Sigmoid colon (tissue), 7 donors: ENCODE measurements around the gene ELMO3. TPM values are rescaled to one million over a fixed set of nuclear protein-coding genes. Genes with fewer than 3 reads are reported as not detected.

Experiments
- DNase-seq: peaks from one replicate; pipeline ENCODE4 v3.0.0-alpha.2; 2019
- H3K27ac ChIP-seq, 4 donors: fragments of 200-600 bp; sonication (generic); one replicate each; pipeline ENCODE4 v1.5.1; 2016 to 2019; ENCODE audit warnings: mild to moderate bottlenecking in 1 of 4
- H3K27me3 ChIP-seq, 3 donors: fragments of 200-600 bp; sonication (generic); one replicate each; pipeline ENCODE4 v1.5.1; 2019; ENCODE audit warnings: mild to moderate bottlenecking in 1 of 3
- H3K36me3 ChIP-seq, 4 donors: fragments of 200-600 bp; sonication (generic); one replicate each; pipeline ENCODE4 v1.5.1; 2016 to 2019
- H3K4me1 ChIP-seq, 4 donors: fragments of 200-600 bp; sonication (generic); one replicate each; pipeline ENCODE4 v1.5.1; 2017 to 2019
- H3K4me3 ChIP-seq, 4 donors: fragments of 200-600 bp; sonication (generic); one replicate each; pipeline ENCODE4 v1.5.1; 2017 to 2019; ENCODE audit warnings: mild to moderate bottlenecking in 2 of 4, moderate library complexity in 1 of 4
- H3K9me3 ChIP-seq, 4 donors: fragments of 200-600 bp in 3 of 4; sonication (generic) in 3 of 4; one replicate each; pipeline versions ENCODE4 v1.5.1 to v1.6.1; 2013 to 2019
- EP300 ChIP-seq, 4 donors: sonication (generic); formaldehyde crosslinking; IDR thresholded peaks; one replicate each; pipeline ENCODE4 v1.6.1; 2017; ENCODE audit warnings: antibody characterized with exemption in 4 of 4
- POLR2A ChIP-seq, 2 donors: fragments of 450-650 bp; IDR thresholded peaks; one replicate each; pipeline ENCODE4 v1.6.1; 2016; ENCODE audit warnings: antibody characterized with exemption in 2 of 2, mild to moderate bottlenecking in 2 of 2, moderate library complexity in 2 of 2
- POLR2AphosphoS5 ChIP-seq, 4 donors: sonication (generic); formaldehyde crosslinking; IDR thresholded peaks; one replicate each; pipeline ENCODE4 v1.6.1; 2017; ENCODE audit warnings: antibody characterized with exemption in 4 of 4
- WGBS, 2 donors: extraction: QIAGEN DNeasy Blood & Tissue Kit; methylation state at CpG; one replicate each; pipeline ENCODE4 v1.1.7; 2013; 5-methylcytosine and 5-hydroxymethylcytosine counted together
- intact Hi-C: fragments of 100-400 bp; cut with DNase I; formaldehyde crosslinking; loops from one replicate; pipeline ENCODE4 v1.15.1; 2023
- polyA plus RNA-seq, 3 donors: library from polyadenylated mRNA; stranded (reverse); fragments of 200-250 nt; gene quantifications; one replicate each; pipeline ENCODE4 v1.2.3, GENCODE V29; 2013
- small RNA-seq, 3 donors: library from RNA; depleted of rRNA; stranded (forward); fragments of <200 nt; gene quantifications; one replicate each; pipeline ENCODE3, GENCODE V24; 2016
- total RNA-seq, 4 donors: library from RNA; depleted of rRNA; stranded (reverse); fragments of >200 nt; gene quantifications; one replicate each; pipeline ENCODE4 v1.1.0, GENCODE V29; 2016
- TF ChIP-seq, protein P1 (sequence below), 4 experiments: fragments of 450-650 bp in 3 of 4; fragments of 200-600 bp in 1 of 4; IDR thresholded peaks; one replicate each; pipeline ENCODE4 v1.5.1; 2016 to 2019; ENCODE audit warnings: antibody characterized with exemption in 4 of 4, mild to moderate bottlenecking in 3 of 4, moderate library complexity in 2 of 4
- donor health status: healthy with polysubstance abuse.
- donor health status: Bipolar disorder and iron deficiency.
- donor health status: healthy.

ELMO3 gene
- total and polyA plus RNA-seq, 7 donors, result 0.14 to 41.8 (median 1.7) TPM

DNA sequence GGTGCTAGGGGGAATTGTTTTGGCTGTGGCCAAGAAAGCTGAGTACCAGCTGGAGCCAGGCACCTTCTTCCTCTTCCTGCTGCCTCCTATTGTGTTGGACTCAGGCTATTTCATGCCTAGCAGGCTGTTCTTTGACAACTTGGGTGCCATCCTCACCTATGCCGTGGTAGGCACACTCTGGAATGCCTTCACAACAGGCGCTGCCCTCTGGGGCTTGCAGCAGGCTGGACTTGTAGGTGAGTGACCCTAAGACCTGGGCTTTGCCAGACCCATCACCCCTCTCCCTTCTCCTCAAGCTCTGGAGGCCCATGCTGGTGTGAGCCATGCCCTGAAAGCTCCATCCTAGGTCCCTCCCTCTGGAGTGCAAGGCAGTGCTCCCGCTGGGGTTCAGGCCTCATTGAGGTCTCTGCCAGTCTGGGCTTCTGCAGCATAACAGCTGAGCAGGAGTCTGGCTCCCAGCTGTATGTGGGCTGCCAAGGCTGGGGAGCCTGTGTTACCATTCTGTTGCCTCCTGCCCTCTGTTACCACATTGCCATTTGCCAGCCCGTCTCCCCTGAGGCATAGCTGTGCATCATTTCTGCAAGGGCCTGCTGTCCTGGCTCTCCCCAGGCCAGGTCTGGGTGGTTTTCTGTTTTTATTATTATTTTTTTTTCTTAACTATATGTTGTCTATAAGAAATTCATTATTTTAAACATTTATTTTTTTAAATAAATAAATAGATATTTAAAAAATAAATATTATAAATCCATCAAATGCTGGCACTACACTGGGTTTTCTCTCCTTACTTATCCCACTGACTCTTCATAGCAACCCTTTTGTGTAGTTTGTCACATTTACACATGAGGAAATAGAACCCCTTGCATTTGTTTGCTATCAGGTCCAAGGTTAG is 53.9 kb downstream of the ELMO3 start:
- intact Hi-C loops, result no loop called here
- DNase-seq, result peak; percentile 44
- Histone ChIP-seq H3K9me3 (no peaks in the 10 kb centered on the region), H3K27me3 (peaks cover 12 to 65% (median 38%) of the 10 kb centered on the region in 3 donors), H3K4me3 (no peak overlapping the region), H3K4me1 (peaks cover 0 to 17% (median 16%) of the 10 kb centered on the region in 4 donors), H3K36me3 (no peaks in the 10 kb centered on the region), H3K27ac (no peak overlapping the region)
- 91 to 93% methylated on average over 4 of the region's 4 CpGs for WGBS, 2 donors
- TF ChIP-seq POLR2A (IDR thresholded peaks at IDR 0.05) (no peak), POLR2AphosphoS5 (IDR thresholded peaks at IDR 0.05) (no peak), EP300 (IDR thresholded peaks at IDR 0.05) (no peak)
- TF ChIP-seq, protein P1, sequence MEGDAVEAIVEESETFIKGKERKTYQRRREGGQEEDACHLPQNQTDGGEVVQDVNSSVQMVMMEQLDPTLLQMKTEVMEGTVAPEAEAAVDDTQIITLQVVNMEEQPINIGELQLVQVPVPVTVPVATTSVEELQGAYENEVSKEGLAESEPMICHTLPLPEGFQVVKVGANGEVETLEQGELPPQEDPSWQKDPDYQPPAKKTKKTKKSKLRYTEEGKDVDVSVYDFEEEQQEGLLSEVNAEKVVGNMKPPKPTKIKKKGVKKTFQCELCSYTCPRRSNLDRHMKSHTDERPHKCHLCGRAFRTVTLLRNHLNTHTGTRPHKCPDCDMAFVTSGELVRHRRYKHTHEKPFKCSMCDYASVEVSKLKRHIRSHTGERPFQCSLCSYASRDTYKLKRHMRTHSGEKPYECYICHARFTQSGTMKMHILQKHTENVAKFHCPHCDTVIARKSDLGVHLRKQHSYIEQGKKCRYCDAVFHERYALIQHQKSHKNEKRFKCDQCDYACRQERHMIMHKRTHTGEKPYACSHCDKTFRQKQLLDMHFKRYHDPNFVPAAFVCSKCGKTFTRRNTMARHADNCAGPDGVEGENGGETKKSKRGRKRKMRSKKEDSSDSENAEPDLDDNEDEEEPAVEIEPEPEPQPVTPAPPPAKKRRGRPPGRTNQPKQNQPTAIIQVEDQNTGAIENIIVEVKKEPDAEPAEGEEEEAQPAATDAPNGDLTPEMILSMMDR (IDR thresholded peaks at IDR 0.05), result no peak

Small RNAs within 50 kb of the gene (small RNA-seq; reads per million reads assigned to genes)
- gene MIR328, result 14.7 to 19.0 (median 17.9) reads per million in 3 donors

Other genes with a start within 250 kb of the ELMO3 start
- gene CES3, start 237.9 kb upstream of the ELMO3 start, total RNA-seq, result 1 to 10 TPM in 1 of 4 donors, under 1 TPM in 2, not detected in 1; 0.16 to 2.5 (median 0.55) TPM
- 10 to 100 TPM; 10.8 to 48.4 (median 13.2) TPM for gene CES3, start 237.9 kb upstream of the ELMO3 start, polyA plus RNA-seq
- 1 to 10 TPM; 3.6 to 7.5 (median 4.1) TPM for gene CES4A, start 210.5 kb upstream of the ELMO3 start, total RNA-seq
- 1 to 10 TPM; 2.3 to 7.3 (median 3.0) TPM for gene CES4A, start 210.5 kb upstream of the ELMO3 start, polyA plus RNA-seq
- 10 to 100 TPM; 21.3 to 28.0 (median 24.8) TPM for gene CBFB, start 170.0 kb upstream of the ELMO3 start, total RNA-seq
- gene CBFB, start 170.0 kb upstream of the ELMO3 start, polyA plus RNA-seq, result 10 to 100 TPM in 1 of 3 donors, 1 to 10 TPM in 2; 9.6 to 19.3 (median 9.7) TPM
- 10 to 100 TPM; 11.4 to 16.3 (median 14.0) TPM for gene PHAF1, start 89.2 kb upstream of the ELMO3 start, total RNA-seq
- gene PHAF1, start 89.2 kb upstream of the ELMO3 start, polyA plus RNA-seq, result 1 to 10 TPM; 8.9 to 9.7 (median 9.0) TPM
- gene B3GNT9, start 48.1 kb upstream of the ELMO3 start, total RNA-seq, result 10 to 100 TPM in 3 of 4 donors, 1 to 10 TPM in 1; 8.7 to 18.8 (median 12.2) TPM
- gene B3GNT9, start 48.1 kb upstream of the ELMO3 start, polyA plus RNA-seq, result 1 to 10 TPM in 2 of 3 donors, under 1 TPM in 1; 0.46 to 4.9 (median 1.2) TPM
- 10 to 100 TPM; 16.1 to 23.2 (median 19.6) TPM for gene TRADD, start 39.2 kb upstream of the ELMO3 start, total RNA-seq
- 10 to 100 TPM; 23.4 to 30.2 (median 26.4) TPM for gene TRADD, start 39.2 kb upstream of the ELMO3 start, polyA plus RNA-seq
- gene FBXL8, start 39.2 kb upstream of the ELMO3 start, total RNA-seq, result 10 to 100 TPM in 2 of 4 donors, 1 to 10 TPM in 2; 7.5 to 11.8 (median 9.7) TPM
- gene FBXL8, start 39.2 kb upstream of the ELMO3 start, polyA plus RNA-seq, result 10 to 100 TPM in 2 of 3 donors, 1 to 10 TPM in 1; 4.9 to 19.1 (median 10.8) TPM
- gene HSF4, start 34.4 kb upstream of the ELMO3 start, total RNA-seq, result 100 to 1,000 TPM in 1 of 4 donors, 10 to 100 TPM in 3; 21.2 to 109 (median 25.8) TPM
- gene HSF4, start 34.4 kb upstream of the ELMO3 start, polyA plus RNA-seq, result 10 to 100 TPM in 1 of 3 donors, 1 to 10 TPM in 2; 1.2 to 17.9 (median 3.6) TPM
- gene NOL3, start 28.6 kb upstream of the ELMO3 start, total RNA-seq, result 10 to 100 TPM; 23.2 to 36.7 (median 25.9) TPM
- 10 to 100 TPM; 12.7 to 23.9 (median 13.2) TPM for gene NOL3, start 28.6 kb upstream of the ELMO3 start, polyA plus RNA-seq
- gene MATCAP1, start 15.2 kb upstream of the ELMO3 start, total RNA-seq, result 10 to 100 TPM in 1 of 4 donors, 1 to 10 TPM in 3; 6.6 to 22.2 (median 9.7) TPM
- 10 to 100 TPM in 1 of 3 donors, 1 to 10 TPM in 2; 3.0 to 30.3 (median 4.8) TPM for gene MATCAP1, start 15.2 kb upstream of the ELMO3 start, polyA plus RNA-seq
- 1 to 10 TPM; 1.1 to 4.4 (median 1.9) TPM for gene EXOC3L1, start 9.0 kb upstream of the ELMO3 start, total RNA-seq
- gene EXOC3L1, start 9.0 kb upstream of the ELMO3 start, polyA plus RNA-seq, result 1 to 10 TPM; 2.5 to 8.4 (median 5.4) TPM
- gene E2F4, start 7.0 kb upstream of the ELMO3 start, total RNA-seq, result 10 to 100 TPM; 59.9 to 85.9 (median 76.0) TPM
- 10 to 100 TPM; 40.0 to 71.0 (median 51.7) TPM for gene E2F4, start 7.0 kb upstream of the ELMO3 start, polyA plus RNA-seq
- gene TMEM208, start 28.0 kb downstream of the ELMO3 start, total RNA-seq, result 10 to 100 TPM; 15.3 to 31.4 (median 24.2) TPM
- 100 to 1,000 TPM in 1 of 3 donors, 10 to 100 TPM in 2; 33.0 to 109 (median 36.5) TPM for gene TMEM208, start 28.0 kb downstream of the ELMO3 start, polyA plus RNA-seq
- gene FHOD1, start 48.4 kb downstream of the ELMO3 start, total RNA-seq, result 10 to 100 TPM in 2 of 4 donors, 1 to 10 TPM in 2; 6.7 to 17.1 (median 11.5) TPM
- 10 to 100 TPM in 1 of 3 donors, 1 to 10 TPM in 2; 4.8 to 25.2 (median 5.5) TPM for gene FHOD1, start 48.4 kb downstream of the ELMO3 start, polyA plus RNA-seq
- 1 to 10 TPM in 2 of 4 donors, under 1 TPM in 1, not detected in 1; 0.68 to 6.1 (median 1.1) TPM for gene SLC9A5, start 49.8 kb downstream of the ELMO3 start, total RNA-seq
- under 1 TPM in 2 of 3 donors, not detected in 1; 0.46 to 0.99 TPM for gene SLC9A5, start 49.8 kb downstream of the ELMO3 start, polyA plus RNA-seq
- 1 to 10 TPM; 1.4 to 6.2 (median 3.7) TPM for gene PLEKHG4, start 80.4 kb downstream of the ELMO3 start, total RNA-seq
- gene PLEKHG4, start 80.4 kb downstream of the ELMO3 start, polyA plus RNA-seq, result 1 to 10 TPM; 3.0 to 7.9 (median 3.5) TPM
- under 1 TPM in 1 of 4 donors, not detected in 3; under 0.01 TPM for gene KCTD19, start 127.6 kb downstream of the ELMO3 start, total RNA-seq
- gene KCTD19, start 127.6 kb downstream of the ELMO3 start, polyA plus RNA-seq, result under 1 TPM in 1 of 3 donors, not detected in 2; 0.04 TPM
- gene LRRC36, start 127.7 kb downstream of the ELMO3 start, total RNA-seq, result under 1 TPM in 1 of 4 donors, not detected in 3; 0.55 TPM
- under 1 TPM in 1 of 3 donors, not detected in 2; 0.74 TPM for gene LRRC36, start 127.7 kb downstream of the ELMO3 start, polyA plus RNA-seq
- gene TPPP3, start 194.4 kb downstream of the ELMO3 start, total RNA-seq, result 10 to 100 TPM in 3 of 4 donors, 1 to 10 TPM in 1; 8.1 to 27.4 (median 16.9) TPM
- gene TPPP3, start 194.4 kb downstream of the ELMO3 start, polyA plus RNA-seq, result 10 to 100 TPM in 1 of 3 donors, 1 to 10 TPM in 2; 2.4 to 13.6 (median 8.6) TPM
- gene ZDHHC1, start 217.3 kb downstream of the ELMO3 start, total RNA-seq, result 10 to 100 TPM; 12.7 to 18.3 (median 16.1) TPM
- 1 to 10 TPM; 4.2 to 6.6 (median 4.4) TPM for gene ZDHHC1, start 217.3 kb downstream of the ELMO3 start, polyA plus RNA-seq
- 1 to 10 TPM in 2 of 4 donors, under 1 TPM in 1, not detected in 1; 0.14 to 3.9 (median 1.4) TPM for gene HSD11B2, start 232.0 kb downstream of the ELMO3 start, total RNA-seq
- 100 to 1,000 TPM in 1 of 3 donors, 10 to 100 TPM in 2; 88.3 to 353 (median 90.4) TPM for gene HSD11B2, start 232.0 kb downstream of the ELMO3 start, polyA plus RNA-seq